Thyroid gland (tissue), 4 donors: Measurements from ENCODE around the gene GALNT9. TPM values are rescaled to one million over a fixed set of nuclear protein-coding genes. Genes with fewer than 3 reads are reported as not detected.

ENCODE experiments used
- DNase-seq, 2 donors: peaks; one replicate each; pipeline ENCODE4 v3.0.0-alpha.2; 2019
- H3K27ac ChIP-seq, 3 donors: fragments of 200-600 bp; sonication (generic); 1 replicate in 2 of 3; 2 replicates in 1 of 3; pipeline ENCODE4 v1.5.1; 2016 to 2019; ENCODE audit warnings: mild to moderate bottlenecking in 1 of 3, moderate library complexity in 1 of 3
- H3K27me3 ChIP-seq: fragments of 200-600 bp; sonication (generic); one replicate; pipeline ENCODE4 v1.5.1; 2019
- H3K36me3 ChIP-seq, 2 donors: fragments of 200-600 bp; sonication (generic); one replicate each; pipeline ENCODE4 v1.5.1; 2016 to 2019
- H3K4me1 ChIP-seq, 2 donors: fragments of 200-600 bp; sonication (generic); one replicate each; pipeline ENCODE4 v1.5.1; 2017 to 2019
- H3K4me3 ChIP-seq, 3 donors: fragments of 200-600 bp; sonication (generic); replicated peaks in 1 of 3; 1 replicate in 2 of 3; 2 replicates in 1 of 3; pipeline ENCODE4 v1.5.1; 2016; ENCODE audit warnings: mild to moderate bottlenecking in 1 of 3
- H3K9me3 ChIP-seq: fragments of 200-600 bp; sonication (generic); one replicate; pipeline ENCODE4 v1.5.1; 2017
- POLR2A ChIP-seq, 2 donors: fragments of 450-650 bp; IDR thresholded peaks; one replicate each; pipeline ENCODE4 v1.6.1; 2017; ENCODE audit warnings: antibody characterized with exemption in 2 of 2, mild to moderate bottlenecking in 2 of 2, moderate library complexity in 1 of 2
- WGBS, 2 donors: methylation state at CpG; one replicate each; pipeline ENCODE4 v1.1.5; 2017; 5-methylcytosine and 5-hydroxymethylcytosine counted together
- intact Hi-C: fragments of 100-400 bp; cut with DNase I; formaldehyde crosslinking; loops from one replicate; pipeline ENCODE4 v1.15.1; 2023
- total RNA-seq, 4 donors: library from RNA; depleted of rRNA; stranded (reverse); fragments of >200 nt; gene quantifications; one replicate each; pipeline ENCODE4 v1.2.3, GENCODE V29; 2016
- TF ChIP-seq, protein P1 (sequence below), 6 experiments: fragments of 200-600 bp in 3 of 6; fragments of 450-650 bp in 3 of 6; sonication (generic) in 3 of 6; IDR thresholded peaks; one replicate each; pipeline ENCODE4 v1.5.1; 2016 to 2019; ENCODE audit warnings: antibody characterized with exemption in 6 of 6, mild to moderate bottlenecking in 2 of 6, inconsistent platforms in 1 of 6, moderate library complexity in 1 of 6

GALNT9 gene
- total RNA-seq, 4 donors from 2014 or later, result 2.2 to 29.2 (median 15.9) TPM

DNA sequence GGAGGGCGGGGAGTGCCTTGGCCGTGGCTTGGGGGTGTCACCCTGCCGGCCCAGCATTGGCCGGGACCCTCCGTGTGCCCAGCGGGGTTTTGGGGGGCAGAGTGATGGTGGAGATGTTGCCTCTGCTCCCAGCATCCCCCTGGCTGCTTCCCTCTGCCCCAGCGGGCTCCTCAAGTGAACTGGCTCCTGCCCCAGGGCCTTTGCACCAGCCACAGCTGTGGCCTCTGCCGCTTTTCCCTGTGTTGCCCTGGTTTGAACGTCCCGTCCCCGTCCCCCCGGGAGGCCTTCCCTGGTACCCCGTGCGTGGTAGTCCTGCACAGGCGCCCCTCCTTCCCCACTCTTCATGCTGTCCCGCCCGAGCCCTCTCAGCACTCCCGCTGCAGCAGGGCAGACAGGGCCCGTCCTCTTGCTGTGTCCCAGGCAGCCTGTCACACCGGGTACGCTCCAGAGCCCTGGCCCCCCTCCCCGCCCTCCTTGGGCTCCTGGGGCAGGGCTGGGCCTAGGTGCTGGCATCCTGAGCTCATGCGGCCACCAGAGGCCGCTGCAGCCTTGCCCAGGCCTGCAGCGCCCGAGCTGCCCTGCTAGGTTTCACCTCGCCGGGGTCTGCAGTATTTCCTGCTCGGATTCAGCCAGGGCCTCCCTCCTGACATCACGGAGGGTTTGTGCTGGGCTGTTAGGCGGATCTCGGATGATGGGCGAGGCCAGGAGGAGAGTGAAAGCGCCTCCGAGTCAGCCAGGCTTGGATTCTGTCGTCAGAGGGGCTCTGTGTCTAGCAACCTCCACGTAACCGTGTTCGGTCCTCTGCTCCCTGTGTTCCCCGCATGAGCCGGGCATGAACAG, 175.7 kb downstream of the GALNT9 start:
- DNase-seq, result peak; percentile 86 to 89
- H3K36me3 ChIP-seq, result no peaks in the 10 kb centered on the region

DNA sequence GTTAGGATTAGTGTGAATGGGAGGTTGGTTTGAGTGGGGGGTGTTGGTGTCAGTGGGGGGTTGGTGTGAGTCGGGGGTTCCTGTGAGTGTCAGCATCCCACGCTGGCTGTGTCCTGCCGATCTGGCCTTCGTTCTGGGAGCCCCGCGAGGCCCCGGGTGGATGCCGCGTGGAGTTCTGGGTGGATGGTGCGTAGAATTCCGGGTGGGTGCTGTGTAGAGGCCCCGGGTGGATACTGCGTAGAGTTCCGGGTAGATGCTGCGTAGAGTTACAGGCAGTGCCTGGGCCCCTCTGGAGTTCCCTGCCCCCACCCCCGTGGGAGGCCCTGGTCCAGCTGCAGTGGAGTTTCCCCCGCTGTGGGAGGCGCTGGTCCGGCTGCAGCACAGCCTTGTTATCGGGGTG, 176.4 kb downstream of the GALNT9 start:
- 90 to 95% methylated on average over 17 to 18 of the region's 20 CpGs for WGBS, 2 donors
- Histone ChIP-seq H3K9me3 (no peaks in the 10 kb centered on the region), H3K27me3 (no peaks in the 10 kb centered on the region), H3K4me3 (no peak overlapping the region), H3K36me3 (no peaks in the 10 kb centered on the region), H3K4me1 (peaks cover 0 to 8% of the 10 kb centered on the region in 2 donors), H3K27ac (no peak overlapping the region)
- no peak for DNase-seq
- TF ChIP-seq, protein P1, sequence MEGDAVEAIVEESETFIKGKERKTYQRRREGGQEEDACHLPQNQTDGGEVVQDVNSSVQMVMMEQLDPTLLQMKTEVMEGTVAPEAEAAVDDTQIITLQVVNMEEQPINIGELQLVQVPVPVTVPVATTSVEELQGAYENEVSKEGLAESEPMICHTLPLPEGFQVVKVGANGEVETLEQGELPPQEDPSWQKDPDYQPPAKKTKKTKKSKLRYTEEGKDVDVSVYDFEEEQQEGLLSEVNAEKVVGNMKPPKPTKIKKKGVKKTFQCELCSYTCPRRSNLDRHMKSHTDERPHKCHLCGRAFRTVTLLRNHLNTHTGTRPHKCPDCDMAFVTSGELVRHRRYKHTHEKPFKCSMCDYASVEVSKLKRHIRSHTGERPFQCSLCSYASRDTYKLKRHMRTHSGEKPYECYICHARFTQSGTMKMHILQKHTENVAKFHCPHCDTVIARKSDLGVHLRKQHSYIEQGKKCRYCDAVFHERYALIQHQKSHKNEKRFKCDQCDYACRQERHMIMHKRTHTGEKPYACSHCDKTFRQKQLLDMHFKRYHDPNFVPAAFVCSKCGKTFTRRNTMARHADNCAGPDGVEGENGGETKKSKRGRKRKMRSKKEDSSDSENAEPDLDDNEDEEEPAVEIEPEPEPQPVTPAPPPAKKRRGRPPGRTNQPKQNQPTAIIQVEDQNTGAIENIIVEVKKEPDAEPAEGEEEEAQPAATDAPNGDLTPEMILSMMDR (IDR thresholded peaks at IDR 0.05), result no peak
- TF ChIP-seq POLR2A (IDR thresholded peaks at IDR 0.05), result no peak
- intact Hi-C loops, result loop anchor here (5.0 to 10.0 kb wide), 3 partner anchors 189 to 462 kb away; partner anchors contain the start of genes LRCOL1 and P2RX2

More for the DNA sequence above, 175.7 kb downstream of the GALNT9 start:
- intact Hi-C loops, result loop anchor here (5.0 to 10.0 kb wide), 3 partner anchors 189 to 461 kb away; partner anchors contain the start of genes LRCOL1 and P2RX2
- TF ChIP-seq POLR2A (IDR thresholded peaks at IDR 0.05), result no peak
- TF ChIP-seq, protein P1 (IDR thresholded peaks at IDR 0.05), result peak; percentile 87 to 98 (median 93)
- H3K4me1 ChIP-seq, result peaks cover 0 to 8% of the 10 kb centered on the region in 2 donors
- 46 to 57% methylated on average over 6 to 35 of the region's 41 CpGs for WGBS, 2 donors
- no peak overlapping the region for H3K27ac ChIP-seq
- H3K4me3 ChIP-seq, result peak overlapping the region in 1 of 3 donors; percentile 10
- no peaks in the 10 kb centered on the region for H3K27me3 ChIP-seq
- H3K9me3 ChIP-seq, result no peaks in the 10 kb centered on the region

DNA sequence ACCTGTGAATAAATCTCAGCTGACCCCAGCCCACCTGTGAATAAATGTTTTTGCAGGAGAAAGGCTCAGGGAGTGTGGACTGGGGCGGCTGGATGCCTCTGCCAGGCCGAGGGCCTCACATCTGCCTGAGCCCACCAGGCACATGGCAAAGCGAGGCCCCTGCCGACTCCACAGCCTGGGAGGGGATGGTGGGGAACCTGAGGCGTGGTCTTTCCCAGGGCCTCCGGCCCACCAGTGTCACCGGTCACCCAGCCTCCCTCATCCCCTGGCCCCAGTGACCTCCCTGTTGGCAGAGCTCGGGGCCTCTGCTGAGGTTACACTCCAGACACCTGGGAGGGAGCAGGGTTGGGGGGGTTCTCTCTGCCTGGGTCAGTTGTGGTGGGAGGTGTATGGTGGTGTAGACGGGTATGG, 177.0 kb downstream of the GALNT9 start:
- DNase-seq, result no peak
- H3K9me3 ChIP-seq, result no peaks in the 10 kb centered on the region
- TF ChIP-seq, protein P1 (IDR thresholded peaks at IDR 0.05), result no peak
- TF ChIP-seq POLR2A (IDR thresholded peaks at IDR 0.05), result no peak
- H3K36me3 ChIP-seq, result no peaks in the 10 kb centered on the region
- H3K4me1 ChIP-seq, result peaks cover 0 to 8% of the 10 kb centered on the region in 2 donors
- 100% methylated on average over 1 to 2 of the region's 9 CpGs for WGBS, 2 donors
- no peak overlapping the region for H3K4me3 ChIP-seq
- H3K27me3 ChIP-seq, result no peaks in the 10 kb centered on the region
- H3K27ac ChIP-seq, result no peak overlapping the region
- intact Hi-C loops, result loop anchor here (5.0 to 10.0 kb wide), 3 partner anchors 190 to 462 kb away; partner anchors contain the start of genes LRCOL1 and P2RX2

DNA sequence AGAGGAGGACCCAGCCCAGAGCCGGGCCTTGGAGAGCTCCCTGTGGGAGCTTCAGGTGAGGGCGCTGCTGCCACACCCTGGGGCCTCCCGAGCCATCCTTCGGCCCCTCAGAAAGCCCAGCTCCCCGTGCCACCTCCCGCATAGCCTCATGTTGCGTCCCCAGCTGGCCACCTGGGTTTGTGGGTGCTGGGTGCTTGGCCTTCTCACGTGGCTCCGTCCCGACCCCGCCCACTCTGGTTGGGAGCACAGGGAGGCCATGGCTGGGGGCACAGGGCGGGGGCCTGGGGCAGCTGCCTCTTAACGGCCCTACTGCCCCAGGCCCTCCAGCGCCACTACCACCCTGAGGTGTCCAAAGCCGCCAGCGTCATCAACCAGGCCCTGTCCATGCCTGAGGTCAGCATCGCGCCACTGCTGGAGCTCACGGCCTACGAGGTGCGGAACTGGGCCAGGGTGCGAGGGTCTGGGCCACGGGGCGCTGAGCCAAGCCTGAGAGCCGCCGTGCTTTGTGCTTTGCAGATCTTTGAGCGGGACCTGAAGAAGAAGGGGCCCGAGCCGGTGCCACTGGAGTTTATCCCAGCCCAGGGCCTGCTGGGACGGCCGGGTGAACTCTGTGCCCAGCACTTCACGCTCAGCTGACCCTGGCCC, 177.5 kb downstream of the GALNT9 start:
- Histone ChIP-seq H3K27ac (no peak overlapping the region), H3K4me1 (peaks cover 0 to 8% of the 10 kb centered on the region in 2 donors), H3K36me3 (no peaks in the 10 kb centered on the region), H3K4me3 (no peak overlapping the region), H3K9me3 (no peaks in the 10 kb centered on the region), H3K27me3 (no peaks in the 10 kb centered on the region)
- TF ChIP-seq, protein P1 (IDR thresholded peaks at IDR 0.05), result no peak
- no peak for TF ChIP-seq POLR2A (IDR thresholded peaks at IDR 0.05)
- no peak for DNase-seq
- intact Hi-C loops, result loop anchor here (5.0 to 10.0 kb wide), 3 partner anchors 190 to 463 kb away; partner anchors contain the start of genes LRCOL1 and P2RX2
- 96 to 98% methylated on average over 5 to 20 of the region's 32 CpGs for WGBS, 2 donors
